Left cardiac atrium (tissue), 4 donors: ENCODE results near the gene CNN2. TPM values are rescaled to one million over a fixed set of nuclear protein-coding genes. Genes with fewer than 3 reads are reported as not detected.
A peak's percentile ranks its signal among the peaks of the same experiment; 100 is the strongest.

Experiments used
- ATAC-seq, 2 donors: fragments of 200-7000 bp; cut with Tn5 transposase; one replicate each; pipeline ENCODE4 v1.9.1; 2020; ENCODE audit warnings: mild to moderate bottlenecking in 2 of 2, moderate library complexity in 2 of 2
- DNase-seq: peaks from one replicate; pipeline ENCODE4 v3.0.0-alpha.2; 2020
- intact Hi-C, 2 donors: fragments of 100-400 bp; cut with DNase I; formaldehyde crosslinking; loops; one replicate each; pipeline versions ENCODE4 v1.14.1 to v1.15.1; 2022 to 2023
- total RNA-seq, 2 donors: library from RNA; stranded (reverse); fragmentation: NEBNext Ultra II Directional; extraction: Animal tissue kit (Norgen Biotek cat#: 25700); gene quantifications; one replicate each; pipeline ENCODE4 v1.2.1, GENCODE V29; 2021
- donor health status: DM: no; HTN: yes; CAD: no.
- donor health status: DM: no; HTN: yes; CAD: no; lungs with severe emphysema.
- donor health status: DM: yes; HTN: yes; CAD: no.
- donor health status: Dilated cardiomyopathy.

CNN2 gene
- total RNA-seq, 2 donors from 2014 or later, result 74.4 to 83.8 TPM

DNA sequence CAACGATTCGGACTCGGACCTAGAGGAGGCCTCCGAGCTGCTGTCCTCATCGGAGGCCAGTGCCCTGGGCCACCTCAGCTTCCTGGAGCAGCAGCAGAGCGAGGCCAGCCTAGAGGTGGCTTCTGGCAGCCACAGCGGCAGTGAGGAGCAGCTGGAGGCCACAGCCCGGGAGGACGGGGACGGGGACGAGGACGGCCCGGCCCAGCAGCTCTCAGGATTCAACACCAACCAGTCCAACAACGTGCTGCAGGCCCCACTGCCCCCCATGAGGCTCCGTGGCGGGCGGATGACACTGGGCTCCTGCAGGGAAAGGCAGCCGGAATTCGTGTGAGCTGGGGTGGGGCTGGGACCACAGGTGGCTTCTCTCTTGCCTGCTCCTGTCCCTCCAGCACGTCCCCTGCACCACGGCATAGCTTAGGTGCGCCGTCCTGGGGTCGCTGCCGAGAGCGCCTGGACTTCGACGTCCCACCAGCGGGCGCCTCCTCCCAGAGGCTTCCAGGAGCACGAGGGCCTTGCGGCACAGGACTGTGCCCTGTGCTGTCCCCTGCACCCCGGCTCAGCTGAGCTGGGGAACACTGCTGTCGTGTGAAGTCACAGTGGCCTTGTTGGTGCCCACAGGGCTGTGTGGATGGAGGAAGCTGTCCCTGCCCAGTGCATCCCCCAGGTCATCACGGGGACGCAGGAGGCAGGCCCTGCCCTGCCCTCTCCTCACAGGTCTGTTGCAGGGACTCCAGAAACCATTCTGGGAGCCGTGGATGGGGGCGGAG is 59.5 kb downstream of the CNN2 start:
- no peak for ATAC-seq
- no peak for DNase-seq
- intact Hi-C loops, result no loop called here

DNA sequence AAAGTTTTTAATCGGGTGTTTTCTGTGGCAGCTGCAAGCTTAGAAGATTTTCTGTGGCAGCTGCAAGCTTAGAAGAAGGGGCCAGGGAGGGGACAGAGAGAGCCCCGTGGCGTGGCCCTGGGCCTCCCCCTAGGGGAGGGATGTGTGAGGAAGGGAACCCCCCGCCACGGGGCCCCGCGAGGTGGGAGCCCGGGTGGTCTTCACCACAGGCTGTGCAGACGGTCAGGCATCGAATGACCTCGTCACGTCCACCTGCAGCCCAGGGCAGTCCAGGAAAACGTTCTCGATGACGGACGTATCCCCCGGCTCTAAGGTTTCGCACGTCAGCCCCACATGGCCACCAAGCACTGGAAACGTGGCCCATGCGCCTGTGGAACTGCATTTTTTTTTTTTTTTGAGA is 60.2 kb downstream of the CNN2 start:
- intact Hi-C loops, result no loop called here
- ATAC-seq (no peak), DNase-seq (no peak)

GRCh38 chr19:1087813-1088415 is 61.5 kb downstream of the CNN2 start:
- ATAC-seq, result peak; percentile 45 to 50
- no peak for DNase-seq
- intact Hi-C loops, result no loop called here

- intact Hi-C loops, result no loop called here
- ATAC-seq (peak in 1 of 2 donors; percentile 32), DNase-seq (no peak)
Measured at GRCh38 chr19:1088416-1089010, 62.1 kb downstream of the CNN2 start.

Other genes starting within 250 kb of the CNN2 start
- gene PTBP1, start 229.2 kb upstream of the CNN2 start, total RNA-seq, result 100 to 1,000 TPM in 1 of 2 donors, 10 to 100 TPM in 1; 90.1 to 131 TPM
- under 1 TPM; 0.21 to 0.27 TPM for gene PLPPR3, start 204.7 kb upstream of the CNN2 start, total RNA-seq
- under 1 TPM in 1 of 2 donors, not detected in 1; 0.18 TPM for gene AZU1, start 198.8 kb upstream of the CNN2 start, total RNA-seq
- not detected for gene PRTN3, start 185.6 kb upstream of the CNN2 start, total RNA-seq
- gene ELANE, start 174.3 kb upstream of the CNN2 start, total RNA-seq, result 1 to 10 TPM; 1.5 to 2.4 TPM
- gene CFD, start 166.9 kb upstream of the CNN2 start, total RNA-seq, result 100 to 1,000 TPM; 277 to 861 TPM
- 10 to 100 TPM; 25.4 to 27.4 TPM for gene MED16, start 133.4 kb upstream of the CNN2 start, total RNA-seq
- not detected for gene RNU6-9, start 133.1 kb upstream of the CNN2 start, total RNA-seq
- gene R3HDM4, start 113.4 kb upstream of the CNN2 start, total RNA-seq, result 10 to 100 TPM; 18.3 to 31.6 TPM
- gene KISS1R, start 109.3 kb upstream of the CNN2 start, total RNA-seq, result not detected
- 1 to 10 TPM; 5.3 to 5.8 TPM for gene ARID3A, start 100.6 kb upstream of the CNN2 start, total RNA-seq
- 10 to 100 TPM; 16.2 to 17.2 TPM for gene WDR18, start 42.3 kb upstream of the CNN2 start, total RNA-seq
- gene GRIN3B, start 26.2 kb upstream of the CNN2 start, total RNA-seq, result under 1 TPM in 1 of 2 donors, not detected in 1; 0.06 TPM
- 100 to 1,000 TPM; 110 to 144 TPM for gene TMEM259, start 5.5 kb upstream of the CNN2 start, total RNA-seq
- gene RNU6-2, start 5.1 kb upstream of the CNN2 start, total RNA-seq, result not detected
- gene ABCA7, start 13.5 kb downstream of the CNN2 start, total RNA-seq, result 10 to 100 TPM in 1 of 2 donors, 1 to 10 TPM in 1; 7.7 to 10.0 TPM
- 10 to 100 TPM; 10.6 to 12.6 TPM for gene ARHGAP45, start 40.6 kb downstream of the CNN2 start, total RNA-seq
- gene POLR2E, start 68.8 kb downstream of the CNN2 start, total RNA-seq, result 100 to 1,000 TPM; 142 to 143 TPM
- 100 to 1,000 TPM; 378 to 432 TPM for gene GPX4, start 77.4 kb downstream of the CNN2 start, total RNA-seq
- 10 to 100 TPM; 27.2 to 64.2 TPM for gene SBNO2, start 147.7 kb downstream of the CNN2 start, total RNA-seq
- 10 to 100 TPM; 48.2 to 53.0 TPM for gene STK11, start 179.2 kb downstream of the CNN2 start, total RNA-seq
- 1 to 10 TPM; 1.6 to 3.8 TPM for gene CBARP, start 211.4 kb downstream of the CNN2 start, total RNA-seq
- gene ATP5F1D, start 215.1 kb downstream of the CNN2 start, total RNA-seq, result 100 to 1,000 TPM; 540 to 639 TPM
- gene MIDN, start 222.0 kb downstream of the CNN2 start, total RNA-seq, result 100 to 1,000 TPM in 1 of 2 donors, 10 to 100 TPM in 1; 58.7 to 148 TPM
- 100 to 1,000 TPM; 229 to 379 TPM for gene CIRBP, start 242.7 kb downstream of the CNN2 start, total RNA-seq
- gene FAM174C, start 248.9 kb downstream of the CNN2 start, total RNA-seq, result 10 to 100 TPM; 19.2 to 21.4 TPM